Measurements from ENCODE around the gene IFNL3. TPM values are rescaled to one million over a fixed set of nuclear protein-coding genes. Genes with fewer than 3 reads are reported as not detected.

The IFNL3 gene
- total RNA-seq, result not detected in 2 replicates

GRCh38 chr19:39244410-39245100 is at the start of gene IFNL3:
Gene IFNL3 (minus strand): TSS chr19:39245006. CDS start chr19:39244967, 39 bp downstream.

DNA sequence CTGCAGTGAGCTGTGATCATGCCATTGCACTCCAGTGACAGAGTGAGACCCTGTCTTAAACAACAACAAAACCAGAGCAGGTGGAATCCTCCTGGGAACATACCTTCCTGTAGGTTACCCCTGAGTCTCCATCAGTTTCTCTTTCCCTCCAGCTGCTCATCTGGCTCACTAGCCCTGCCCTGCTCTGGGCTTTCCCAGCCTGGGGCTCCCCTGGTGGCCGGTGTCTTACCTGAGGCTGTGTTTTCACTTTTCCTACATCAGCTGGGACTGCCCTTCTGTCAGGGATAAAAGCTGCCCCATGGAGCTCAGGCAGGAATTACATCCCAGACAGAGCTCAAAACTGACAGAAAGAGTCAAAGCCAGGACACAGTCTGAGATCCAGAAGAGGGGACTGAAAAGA is 23.3 kb upstream of the IFNL3 start, which contains the start of gene IFNL2:
Gene IFNL2, plus strand, starts transcription at position 312 of the 400 bp plus-strand sequence. CDS start 173 bp downstream, outside the sequence.

DNA sequence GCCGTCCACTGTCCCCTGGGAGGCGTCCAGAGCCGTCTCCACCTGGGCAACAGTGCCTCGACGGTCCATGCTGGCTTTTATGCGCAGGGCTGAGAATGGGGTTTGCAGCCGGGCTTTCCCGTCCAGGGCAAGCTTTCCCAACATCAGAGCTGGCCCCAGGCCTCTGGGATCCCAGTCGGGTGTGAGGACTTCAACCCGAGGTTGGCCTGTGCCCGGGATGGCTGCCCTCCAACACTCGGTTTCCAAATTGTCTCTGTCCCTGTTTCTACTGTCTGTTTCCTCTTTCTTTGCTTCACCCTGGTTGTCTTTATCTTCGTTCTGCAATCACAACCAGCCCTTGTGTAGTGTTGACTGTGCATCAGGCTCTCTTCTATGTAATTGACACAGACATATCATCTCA is 4.0 kb upstream of the IFNL3 start, which contains the start of gene IFNL4:
Gene IFNL4, minus strand, starts transcription at position 51 of the 400 bp plus-strand sequence.

DNA sequence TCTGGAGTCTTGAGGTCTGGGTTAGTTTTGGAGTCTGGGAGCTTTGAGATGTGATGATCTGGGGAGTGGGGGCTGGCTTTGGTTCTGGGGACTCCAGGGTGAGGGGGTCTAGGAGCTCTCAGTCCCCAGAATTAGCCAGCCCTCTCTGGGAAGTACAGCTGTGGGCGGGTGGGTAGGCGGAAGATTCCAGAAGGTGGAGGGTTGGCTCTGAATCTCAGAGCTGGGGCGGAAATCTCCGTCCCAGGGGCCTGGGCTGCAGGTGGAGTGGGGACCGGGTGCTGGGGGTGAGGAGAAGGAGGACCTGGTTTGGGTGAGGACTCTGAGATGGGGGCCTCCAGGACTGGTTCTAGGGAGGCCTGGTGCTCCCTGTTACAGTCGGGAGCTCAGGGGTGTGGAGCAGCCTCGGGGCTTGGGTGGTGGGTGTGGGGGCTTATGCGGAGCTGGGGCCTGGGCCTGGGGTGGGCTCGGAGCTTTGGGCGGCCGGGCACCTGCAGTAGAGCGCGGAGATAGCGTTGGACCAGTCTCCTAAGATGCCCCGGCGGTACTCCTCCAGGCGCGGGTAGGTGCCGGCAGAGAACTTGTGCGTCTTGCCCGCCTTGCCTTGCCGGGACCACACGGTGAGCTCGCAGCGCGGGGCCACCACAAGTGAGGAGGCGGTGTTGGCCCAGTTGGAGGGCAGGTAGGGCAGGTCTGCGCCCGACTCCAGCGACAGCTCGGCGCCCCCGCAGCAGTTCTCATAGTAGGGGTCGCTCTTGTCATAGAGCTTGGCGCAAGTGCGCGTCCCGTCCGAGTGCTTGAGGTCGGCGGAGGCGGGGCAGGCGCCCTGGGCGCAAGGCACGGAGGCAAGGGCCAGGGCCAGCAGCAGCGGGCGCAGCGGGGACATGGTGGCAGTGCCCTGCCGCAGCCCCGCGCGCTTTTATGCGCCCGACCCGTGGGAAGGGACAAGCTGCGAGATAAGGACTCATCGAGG is 41.1 kb downstream of the IFNL3 start, which contains the start of gene SYCN:
Gene SYCN, minus strand, starts transcription at position 892 of the 970 bp plus-strand sequence. Its CDS starts 9 bp downstream, at position 883.

DNA sequence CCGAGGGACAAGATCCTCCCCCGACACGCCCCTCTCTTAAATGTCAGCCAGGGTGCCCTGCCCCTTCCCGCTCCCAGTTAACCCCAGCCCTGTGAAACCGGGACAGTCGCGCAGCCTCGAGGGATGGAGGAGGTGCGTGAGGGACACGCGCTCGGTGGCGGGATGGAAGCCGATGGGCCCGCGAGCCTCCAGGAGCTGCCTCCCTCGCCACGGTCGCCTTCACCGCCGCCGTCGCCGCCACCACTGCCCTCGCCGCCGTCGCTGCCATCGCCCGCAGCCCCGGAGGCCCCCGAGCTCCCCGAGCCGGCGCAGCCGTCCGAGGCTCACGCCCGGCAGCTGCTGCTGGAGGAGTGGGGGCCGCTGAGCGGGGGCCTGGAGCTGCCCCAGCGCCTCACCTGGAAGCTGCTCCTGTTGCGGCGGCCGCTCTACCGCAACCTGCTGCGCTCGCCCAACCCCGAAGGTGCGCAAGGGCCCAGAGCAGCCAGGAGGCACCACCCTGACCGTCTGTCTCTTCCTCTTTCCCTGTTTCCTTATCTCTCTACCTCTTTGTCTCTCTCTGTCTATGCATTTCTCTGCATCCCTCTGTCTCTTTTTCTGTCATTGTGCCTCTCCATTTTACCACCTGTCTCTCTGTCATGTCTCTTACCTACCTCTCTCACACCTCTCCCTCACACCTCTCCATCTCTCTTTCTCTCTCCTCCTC is 47.8 kb downstream of the IFNL3 start, which contains the start of gene NCCRP1:
Gene NCCRP1, plus strand, starts transcription at position 105 of the 703 bp plus-strand sequence. Its CDS starts 19 bp downstream, at position 124.

Other genes with a start within 250 kb of the IFNL3 start
- gene FBXO27, start 212.5 kb downstream of the IFNL3 start, total RNA-seq, result 2.8 and 3.4 TPM in 2 replicates
- 0.36 and 1.1 TPM in 2 replicates for gene ACP7, start 160.6 kb downstream of the IFNL3 start, total RNA-seq
- gene PAK4, start 119.2 kb downstream of the IFNL3 start, total RNA-seq, result 8.1 and 14.9 TPM in 2 replicates
- not detected in 2 replicates for gene NCCRP1, start 48.0 kb downstream of the IFNL3 start, total RNA-seq
- gene SYCN, start 40.7 kb downstream of the IFNL3 start, total RNA-seq, result not detected in 2 replicates
- gene IFNL4, start 3.9 kb upstream of the IFNL3 start, total RNA-seq, result not detected in 2 replicates
- not detected in 2 replicates for gene IFNL2, start 23.4 kb upstream of the IFNL3 start, total RNA-seq
- gene IFNL1, start 51.4 kb upstream of the IFNL3 start, total RNA-seq, result not detected in 2 replicates
- gene LRFN1, start 75.9 kb upstream of the IFNL3 start, total RNA-seq, result 0.24 and 0.32 TPM in 2 replicates
- 3.7 and 8.4 TPM in 2 replicates for gene GMFG, start 91.0 kb upstream of the IFNL3 start, total RNA-seq
- 109 and 110 TPM in 2 replicates for gene SAMD4B, start 97.4 kb upstream of the IFNL3 start, total RNA-seq
- gene PAF1, start 146.1 kb upstream of the IFNL3 start, total RNA-seq, result 32.9 and 35.5 TPM in 2 replicates
- 31.2 and 32.2 TPM in 2 replicates for gene MED29, start 146.4 kb upstream of the IFNL3 start, total RNA-seq
- 18.9 and 19.0 TPM in 2 replicates for gene ZFP36, start 161.8 kb upstream of the IFNL3 start, total RNA-seq
- gene PLEKHG2, start 167.7 kb upstream of the IFNL3 start, total RNA-seq, result 41.0 and 41.9 TPM in 2 replicates
- gene RPS16, start 190.9 kb upstream of the IFNL3 start, total RNA-seq, result 213 and 236 TPM in 2 replicates
- 87.7 and 93.9 TPM in 2 replicates for gene SUPT5H, start 200.6 kb upstream of the IFNL3 start, total RNA-seq
- 32.9 and 33.4 TPM in 2 replicates for gene TIMM50, start 235.8 kb upstream of the IFNL3 start, total RNA-seq

Data from hair follicle dermal papilla cell (primary cell).